ENCODE data around the gene GPRASP3.
"Not testable (repeated sequence)": the region's sequence is repeated elsewhere in the genome, so short reads cannot be mapped to it uniquely, and the experiment has no call there.

Gene GPRASP3

DNA sequence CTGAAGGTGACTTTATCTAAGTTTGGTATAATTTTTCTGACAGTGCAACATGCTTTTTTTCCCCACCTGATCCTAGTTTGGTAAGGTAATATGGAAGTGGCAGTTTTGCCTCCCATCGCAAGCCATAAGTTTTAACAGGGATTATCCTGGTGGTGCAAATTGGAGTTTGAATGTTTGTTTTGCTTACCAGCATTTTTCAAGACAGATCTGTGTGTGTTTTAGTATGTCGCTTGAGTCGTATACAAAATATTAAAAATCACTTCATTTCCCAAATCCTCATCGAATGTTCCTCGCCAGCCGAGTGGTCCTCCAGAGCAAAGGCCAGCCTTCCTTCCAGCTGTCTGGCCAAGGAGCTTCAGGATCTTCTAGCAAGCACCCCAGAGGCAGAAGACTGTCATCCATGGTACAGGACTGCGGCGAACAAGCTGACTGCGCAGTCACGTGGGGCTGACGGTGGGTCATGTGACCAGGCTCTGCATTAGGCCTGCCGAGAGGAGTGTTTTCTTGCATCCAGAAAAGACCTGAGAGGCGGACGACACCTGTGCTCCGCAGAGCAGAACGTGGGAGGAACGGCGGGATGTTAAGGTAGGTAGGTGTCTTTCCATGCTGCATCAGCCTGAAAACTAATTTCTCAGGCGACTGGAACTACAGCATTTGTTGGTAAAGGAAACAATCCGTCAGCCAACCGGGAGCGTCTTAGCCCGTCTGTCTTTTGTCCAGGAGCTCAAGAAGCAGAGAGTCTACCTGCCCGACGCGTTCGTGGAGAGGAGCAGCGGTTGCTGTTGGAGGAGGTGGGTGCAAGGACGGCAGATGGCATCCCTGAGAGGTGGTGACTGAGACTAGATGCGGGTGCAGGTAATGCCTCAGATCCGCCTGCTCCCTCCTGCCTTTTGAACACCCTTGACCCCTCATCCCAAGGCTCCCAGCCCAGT, at the start of gene GPRASP3:
Gene GPRASP3, plus strand, starts transcription at position 507 of the 932 bp plus-strand sequence. CDS start 28,253 bp downstream, outside the sequence.
- peak; percentile 77 for DNase-seq

- DNase-seq = no peak
These were observed 47.7 kb upstream of the GPRASP3 start for GRCh38 chrX:102672856-102673255.

DNA sequence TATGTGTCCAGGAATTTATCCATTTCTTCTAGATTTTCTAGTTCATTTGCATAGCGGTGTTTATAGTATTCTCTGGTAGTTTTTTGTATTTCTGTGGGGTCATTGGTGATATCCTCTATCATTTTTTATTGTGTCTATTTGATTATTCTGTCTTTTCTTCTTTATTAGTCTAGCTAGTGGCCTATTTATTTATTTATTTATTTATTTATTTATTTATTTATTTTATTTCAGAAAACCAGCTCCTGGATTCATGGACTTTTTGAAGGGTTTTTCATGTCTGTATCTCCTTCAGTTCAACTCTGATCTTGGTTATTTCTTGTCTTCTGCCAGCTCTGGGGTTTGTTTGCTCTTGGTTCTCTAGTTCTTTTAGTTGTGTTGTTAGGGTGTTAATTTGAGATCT, 43.1 kb upstream of the GPRASP3 start:
- not testable (repeated sequence) for DNase-seq

DNA sequence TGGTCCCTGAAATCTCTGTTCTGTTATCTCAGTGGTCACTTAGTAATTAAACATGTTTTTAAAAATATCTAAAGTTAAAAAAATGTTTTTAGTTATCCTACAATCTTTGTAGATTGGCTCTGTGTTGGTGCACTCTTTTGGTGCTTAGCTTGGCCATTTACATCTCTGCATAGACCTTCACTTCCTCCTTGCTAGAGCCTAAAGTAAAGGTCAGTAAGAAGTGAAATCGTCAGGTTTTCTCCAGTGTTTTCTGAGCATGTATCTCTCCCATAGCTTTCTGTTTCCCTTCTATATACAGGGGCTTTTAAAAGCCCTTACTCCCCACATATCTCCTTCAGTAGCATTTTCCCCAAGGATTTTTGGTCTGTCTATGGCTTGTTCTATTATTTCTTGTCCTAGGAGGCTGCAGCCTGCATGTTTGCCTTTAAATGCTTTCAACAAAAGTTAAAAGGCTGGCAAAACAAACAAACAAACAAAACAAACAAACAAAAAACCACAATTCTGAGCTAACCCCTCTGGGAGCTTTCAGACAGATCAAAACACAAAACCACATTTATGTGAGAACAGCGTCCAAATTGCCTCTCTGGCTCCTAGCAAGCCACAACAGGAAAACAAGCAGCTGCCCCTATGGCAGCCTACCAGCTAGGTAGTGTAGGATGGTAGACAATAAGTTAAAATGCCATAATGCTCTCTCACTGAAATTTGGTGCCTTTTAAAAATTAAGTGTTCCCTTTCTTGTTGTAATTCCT, 35.6 kb upstream of the GPRASP3 start:
- DNase-seq = no peak

- DNase-seq = no peak
These were observed 25.8 kb upstream of the GPRASP3 start for GRCh38 chrX:102694749-102695148.

- DNase-seq = no peak
These were observed 24.2 kb upstream of the GPRASP3 start for GRCh38 chrX:102696306-102696705.

DNA sequence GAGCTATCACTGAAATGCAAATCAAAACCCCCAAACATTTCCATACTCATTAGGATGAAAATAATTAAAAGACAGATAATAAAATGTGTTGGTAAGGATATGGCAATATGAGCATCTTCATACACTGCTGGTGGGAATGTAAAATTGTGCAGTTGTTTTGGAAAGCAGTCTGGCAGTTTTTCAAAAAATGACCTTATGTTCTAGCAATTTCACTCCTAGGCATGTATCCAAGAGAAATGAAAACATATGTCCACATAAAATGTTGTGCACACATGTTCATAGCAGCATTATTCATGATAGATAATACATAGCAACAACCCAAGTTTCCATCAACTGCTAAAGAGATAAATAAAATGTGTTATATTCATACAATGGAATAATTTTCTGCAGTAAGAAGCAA, 23.0 kb upstream of the GPRASP3 start:
- no peak for DNase-seq

- no peak for DNase-seq
These were observed 11.6 kb upstream of the GPRASP3 start for GRCh38 chrX:102708900-102709299.

- no peak for DNase-seq
These were observed 8.7 kb upstream of the GPRASP3 start for GRCh38 chrX:102711872-102712215.

- peak; percentile 20 for DNase-seq
These were observed 8.2 kb upstream of the GPRASP3 start, which contains the start of gene GPRASP2 for GRCh38 chrX:102712216-102712966. Gene GPRASP2, plus strand, starts transcription at chrX:102712448. Its CDS starts 2,422 bp downstream, at chrX:102714870.

- DNase-seq = peak; percentile 11
These were observed 7.4 kb upstream of the GPRASP3 start for GRCh38 chrX:102712981-102713625.

- no peak for DNase-seq
These were observed 5.5 kb upstream of the GPRASP3 start for GRCh38 chrX:102714994-102715393.

DNA sequence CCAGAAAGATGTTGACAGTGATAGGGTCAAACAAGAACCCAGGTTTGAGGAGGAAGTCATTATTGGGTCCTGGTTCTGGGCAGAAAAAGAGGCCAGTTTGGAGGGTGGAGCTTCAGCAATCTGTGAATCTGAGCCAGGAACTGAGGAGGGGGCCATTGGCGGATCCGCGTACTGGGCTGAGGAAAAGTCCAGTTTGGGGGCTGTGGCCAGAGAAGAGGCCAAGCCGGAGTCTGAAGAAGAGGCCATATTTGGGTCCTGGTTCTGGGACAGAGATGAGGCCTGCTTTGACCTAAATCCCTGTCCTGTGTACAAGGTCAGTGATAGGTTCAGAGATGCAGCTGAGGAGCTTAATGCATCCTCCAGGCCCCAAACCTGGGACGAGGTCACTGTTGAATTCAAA, 4.6 kb upstream of the GPRASP3 start:
- no peak for DNase-seq

GRCh38 chrX:102721169-102721506, 595 bp downstream of the GPRASP3 start:
- not testable (repeated sequence) for DNase-seq

DNA sequence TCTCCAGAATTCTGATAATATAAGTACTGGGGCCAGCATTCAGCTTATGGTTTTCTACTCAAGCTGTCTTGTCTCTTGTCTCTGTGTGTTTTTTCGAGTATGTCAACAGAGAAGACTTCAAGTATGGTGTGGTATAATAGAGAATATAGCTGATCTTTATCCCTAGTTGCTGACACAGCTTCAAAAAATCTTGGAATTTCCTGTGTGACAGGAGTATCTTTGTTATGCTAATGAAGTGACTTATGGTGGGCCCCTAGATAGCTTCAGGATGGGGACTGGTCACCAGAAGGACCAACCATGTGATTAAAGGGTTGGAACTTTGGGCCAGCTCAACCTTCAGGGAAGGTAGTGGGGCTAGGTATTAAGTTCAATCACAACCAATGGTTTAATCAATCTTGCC, 2.9 kb downstream of the GPRASP3 start:
- DNase-seq = no peak

DNA sequence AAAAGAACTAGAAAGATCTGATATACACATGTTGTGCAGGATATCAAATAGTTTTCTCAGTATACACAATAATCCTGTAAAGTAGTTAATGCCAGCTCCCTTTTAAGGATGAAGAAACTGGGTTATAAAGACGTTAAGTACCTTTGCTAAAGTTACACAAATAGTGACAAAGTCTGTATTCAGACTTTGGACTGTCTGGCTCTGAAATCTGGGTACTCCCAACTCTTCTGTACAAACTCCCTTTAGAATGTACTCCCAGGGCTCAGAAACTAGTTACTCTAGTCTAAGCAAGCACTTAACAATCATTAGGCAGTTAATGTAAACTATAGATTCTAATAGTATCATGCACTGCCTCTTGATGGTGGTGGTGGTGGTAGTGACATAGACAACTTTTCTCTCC, 7.2 kb downstream of the GPRASP3 start:
- no peak for DNase-seq

DNA sequence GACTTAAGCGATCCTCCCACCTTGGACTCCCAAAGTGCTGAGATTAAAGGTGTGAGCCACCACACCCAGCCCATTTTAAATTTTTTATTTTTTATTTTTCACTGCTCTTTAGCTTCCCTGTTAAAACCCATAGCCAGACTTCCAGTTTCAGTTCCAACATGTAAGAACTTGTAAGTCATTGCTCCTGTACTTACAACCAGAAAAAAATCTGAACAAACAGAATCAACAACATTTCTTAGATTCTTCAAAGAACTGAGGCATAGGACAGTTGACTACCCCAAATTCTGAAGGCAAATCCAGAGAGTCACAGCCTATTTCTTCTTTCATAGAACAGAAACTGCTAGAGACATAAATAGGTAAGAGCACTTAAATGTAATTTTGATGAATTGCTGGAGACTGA, 8.1 kb downstream of the GPRASP3 start:
- DNase-seq = no peak

GRCh38 chrX:102739657-102740056, 19.1 kb downstream of the GPRASP3 start:
- no peak for DNase-seq

- DNase-seq = no peak
These were observed 23.8 kb downstream of the GPRASP3 start for GRCh38 chrX:102744307-102744706.

DNA sequence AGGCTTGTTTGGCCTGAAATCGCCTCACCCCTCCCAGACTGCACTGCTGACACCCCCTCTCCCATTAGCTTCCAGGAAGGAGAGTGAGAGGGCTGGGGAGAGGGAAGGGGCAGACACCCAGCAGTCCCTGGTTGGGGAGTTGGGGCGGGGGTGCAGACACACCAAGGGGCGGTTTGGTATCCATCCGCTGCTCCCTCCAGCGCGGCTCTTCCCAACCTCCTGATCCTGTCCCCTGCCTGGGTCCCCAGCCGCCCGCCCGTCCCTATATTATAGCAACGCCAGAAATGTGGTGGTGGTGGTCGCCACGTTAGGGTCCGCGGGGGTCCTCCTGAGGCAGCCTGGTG, 24.9 kb downstream of the GPRASP3 start:
- DNase-seq = no peak

- DNase-seq = peak; percentile 22
These were observed 25.5 kb downstream of the GPRASP3 start for GRCh38 chrX:102745857-102746584.

- no peak for DNase-seq
These were observed 44.7 kb downstream of the GPRASP3 start for GRCh38 chrX:102765217-102765616.

Data from activated naive CD4-positive, alpha-beta T cell treated with anti-CD3 and anti-CD28 coated beads, Interleukin-2, amount 50 U/mL, for 16 hours (primary cell).